Mononuclear cell (primary cell): ENCODE results near the gene CELSR3. TPM values are rescaled to one million over a fixed set of nuclear protein-coding genes. Genes with fewer than 3 reads are reported as not detected.

ENCODE experiments used
- H3K27me3 ChIP-seq: 2 replicates; pipeline ENCODE4 v1.6.0; 2011; ENCODE audit warnings: low read length, control low read depth; ENCODE audit not compliant: insufficient read depth
- H3K4me1 ChIP-seq: 2 replicates; pipeline ENCODE4 v1.5.1; 2011; ENCODE audit warnings: mild to moderate bottlenecking, low read length, control low read depth; ENCODE audit not compliant: insufficient read depth
- H3K4me3 ChIP-seq: 2 replicates; pipeline ENCODE4 v1.5.1; 2011; ENCODE audit warnings: mild to moderate bottlenecking, low read length, moderate library complexity
- H3K9me3 ChIP-seq: 2 replicates; pipeline ENCODE4 v1.5.1; 2011; ENCODE audit warnings: low read depth, mild to moderate bottlenecking, control low read depth, low read length
- total RNA-seq: library from RNA; depleted of rRNA; stranded (reverse); fragments of >200 nt; gene quantifications from one replicate; pipeline ENCODE4 v1.2.3, GENCODE V29; 2012

Gene CELSR3
- total RNA-seq, 1 donor = 2.6 TPM

DNA sequence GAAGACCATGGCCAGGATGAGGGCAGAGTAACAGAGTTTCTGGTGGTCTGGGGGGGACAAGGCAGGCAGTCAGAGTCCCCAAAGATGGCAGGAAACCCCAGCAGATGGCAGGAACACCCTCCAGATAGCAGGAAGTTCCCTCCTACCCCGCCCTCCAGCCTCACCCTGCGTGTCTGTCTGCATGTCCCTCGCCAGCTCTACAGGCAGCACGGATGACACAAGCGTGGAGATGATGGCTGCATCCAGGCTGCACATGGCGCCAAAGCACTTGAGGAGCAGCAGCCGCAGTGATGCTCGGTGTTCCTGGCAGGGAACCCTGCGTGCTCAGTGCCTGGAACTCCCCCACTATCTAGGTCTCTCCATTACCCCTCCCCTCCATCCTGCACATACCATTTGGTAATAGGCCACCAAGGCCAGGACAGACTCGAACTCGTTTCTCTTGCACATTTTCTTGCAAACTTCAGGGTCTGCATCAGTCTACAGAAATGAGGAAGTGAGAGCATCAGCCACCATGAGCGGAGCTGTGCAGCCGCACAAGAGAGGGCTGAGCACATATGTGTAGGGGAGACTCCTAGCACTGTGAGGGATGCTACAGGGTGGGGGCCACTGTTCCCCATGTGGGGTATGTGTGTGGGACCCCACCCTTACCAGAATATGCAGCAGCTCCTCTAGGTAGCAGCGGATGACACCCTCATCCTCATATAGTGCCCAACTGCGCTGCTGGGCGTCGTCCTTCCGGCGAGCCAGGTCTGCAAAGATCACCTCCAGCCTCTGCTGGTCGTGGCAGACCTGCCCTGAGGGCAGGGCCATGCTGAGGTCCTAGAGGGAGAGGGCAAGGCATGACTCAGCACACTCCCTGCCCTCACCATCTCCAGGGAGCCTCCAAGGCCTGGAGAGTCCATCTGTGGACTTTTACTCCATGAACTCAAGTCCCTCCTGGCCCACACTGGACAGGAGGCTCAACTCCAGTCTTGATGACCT lies 17.0 kb upstream of the CELSR3 start:
- H3K4me3 ChIP-seq = no peak overlapping the region
- no peaks in the 10 kb centered on the region for H3K27me3 ChIP-seq
- H3K9me3 ChIP-seq = no peaks in the 10 kb centered on the region
- peaks cover 21% of the 10 kb centered on the region for H3K4me1 ChIP-seq

DNA sequence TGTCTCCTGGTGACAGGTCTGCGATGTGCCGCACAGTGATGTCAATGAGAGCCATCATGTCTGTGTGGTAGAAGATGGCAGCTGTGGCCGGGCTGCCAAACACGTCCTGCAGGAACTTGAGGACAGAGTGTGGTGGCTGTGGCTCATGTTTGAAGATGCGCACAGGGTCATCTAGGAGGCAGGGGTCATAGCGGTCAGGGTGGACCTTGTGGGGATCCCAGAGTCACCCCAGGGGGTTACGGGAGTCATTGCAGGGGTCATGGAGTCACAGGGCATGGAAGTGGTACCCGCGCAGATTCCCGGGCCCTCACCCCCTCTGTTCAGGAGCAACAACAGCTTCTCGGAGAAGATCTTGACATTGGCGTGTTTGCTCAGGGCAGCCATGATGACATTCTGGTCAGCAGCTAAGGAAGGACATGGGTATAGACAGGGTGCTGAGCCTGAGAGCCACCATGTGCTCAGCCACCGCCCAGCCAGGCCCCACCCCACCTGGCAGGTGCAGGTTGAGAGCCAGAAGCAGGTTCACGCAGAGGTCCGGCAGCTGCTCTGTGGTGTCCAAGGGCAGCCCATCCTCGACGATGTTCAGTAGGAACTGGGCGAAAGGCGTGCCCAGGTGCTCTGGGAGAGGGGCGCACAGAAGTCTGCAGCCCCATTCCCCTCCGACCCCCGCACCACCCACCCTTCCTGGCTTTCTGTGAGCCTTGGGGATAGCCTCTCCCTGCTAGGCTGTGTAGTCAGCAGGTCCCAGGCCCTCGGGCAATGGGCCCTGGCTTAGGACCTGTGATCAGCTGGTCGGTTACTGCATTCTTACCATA lies 16.1 kb upstream of the CELSR3 start:
- H3K9me3 ChIP-seq = no peaks in the 10 kb centered on the region
- no peaks in the 10 kb centered on the region for H3K27me3 ChIP-seq
- no peak overlapping the region for H3K4me3 ChIP-seq
- peaks cover 13% of the 10 kb centered on the region for H3K4me1 ChIP-seq

DNA sequence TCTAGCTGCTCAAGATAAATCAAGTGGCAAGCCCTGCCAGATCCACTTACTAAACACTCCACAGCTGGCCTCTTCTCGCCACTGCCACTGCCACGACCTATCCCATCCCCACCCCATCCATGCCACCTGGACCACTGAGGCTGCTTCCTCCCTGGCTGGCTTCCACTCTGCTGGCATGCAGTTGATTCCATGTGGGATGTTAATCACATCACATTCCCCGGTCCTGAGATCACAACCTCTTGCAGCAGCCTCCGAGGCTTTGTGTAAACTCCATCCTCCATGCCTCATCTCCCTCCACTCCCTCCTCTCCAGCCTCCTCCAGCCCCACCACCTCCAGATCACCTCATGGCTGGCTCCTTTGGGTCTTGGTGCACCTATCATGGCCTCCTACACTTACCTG lies 15.4 kb upstream of the CELSR3 start:
- Histone ChIP-seq H3K4me3 (no peak overlapping the region), H3K4me1 (peaks cover 13% of the 10 kb centered on the region), H3K9me3 (no peaks in the 10 kb centered on the region), H3K27me3 (no peaks in the 10 kb centered on the region)

DNA sequence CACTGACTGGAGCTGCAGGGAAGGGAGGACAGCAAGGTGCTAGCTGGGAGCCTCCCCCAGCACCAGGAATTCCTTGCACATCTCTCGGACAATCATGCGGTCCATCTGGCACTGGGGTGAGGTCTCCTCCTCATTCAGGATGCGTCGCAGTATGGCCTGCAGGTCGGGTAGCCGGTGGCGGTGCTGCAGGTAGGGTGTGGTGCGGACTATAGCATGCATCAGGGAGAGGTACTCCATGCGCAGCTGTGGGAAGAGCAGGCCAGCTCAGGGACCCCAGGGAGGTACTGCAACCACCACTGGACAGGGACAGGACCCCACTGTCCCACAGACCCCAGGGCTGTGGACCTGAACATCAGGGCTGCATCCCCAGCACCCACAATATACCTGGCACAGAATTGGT lies 11.8 kb upstream of the CELSR3 start:
- H3K4me3 ChIP-seq = no peak overlapping the region
- H3K4me1 ChIP-seq = peaks cover 4% of the 10 kb centered on the region
- H3K9me3 ChIP-seq = no peaks in the 10 kb centered on the region
- no peaks in the 10 kb centered on the region for H3K27me3 ChIP-seq

DNA sequence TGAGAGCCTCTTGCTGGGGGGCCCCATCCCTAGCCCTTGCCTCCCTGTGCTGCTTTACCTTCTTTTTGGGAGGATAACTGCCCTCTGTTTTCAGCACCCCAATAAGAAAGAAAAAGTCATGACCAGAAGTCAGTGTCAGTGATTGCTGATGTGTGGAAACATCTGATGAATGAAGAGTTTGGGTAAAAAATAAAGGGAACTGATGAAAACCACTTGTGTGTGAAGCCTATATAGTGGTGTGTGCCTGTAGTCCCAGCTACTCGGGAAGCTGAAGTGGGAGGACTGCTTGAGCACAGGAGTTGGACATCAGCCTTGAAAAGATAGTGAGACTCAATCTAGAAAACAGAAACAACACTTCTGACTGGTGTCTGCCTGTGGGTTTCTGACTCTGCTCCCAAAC lies 9.8 kb upstream of the CELSR3 start:
- H3K9me3 ChIP-seq = no peaks in the 10 kb centered on the region
- H3K4me1 ChIP-seq = no peaks in the 10 kb centered on the region
- H3K4me3 ChIP-seq = no peak overlapping the region
- no peaks in the 10 kb centered on the region for H3K27me3 ChIP-seq

DNA sequence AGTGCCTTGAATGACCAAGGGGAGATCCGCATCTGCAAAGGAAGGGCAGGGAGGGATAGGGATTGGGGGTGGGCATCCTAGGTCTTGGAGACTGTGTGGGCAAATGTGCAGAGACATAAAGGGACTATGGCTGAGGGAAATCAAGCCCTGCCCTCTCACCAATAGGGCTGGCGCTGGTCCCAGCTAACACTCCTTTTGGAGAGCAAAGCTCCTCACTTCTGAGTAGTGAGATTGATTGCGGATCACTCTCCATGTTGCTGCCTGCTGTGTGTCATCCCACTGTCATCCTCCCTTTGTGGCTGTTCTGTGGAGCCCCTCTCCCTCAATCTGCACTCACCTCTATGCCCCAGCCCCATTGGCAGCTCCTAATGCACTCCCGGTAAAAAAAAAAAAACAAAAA lies 2.2 kb upstream of the CELSR3 start:
- H3K9me3 ChIP-seq = no peaks in the 10 kb centered on the region
- H3K27me3 ChIP-seq = peaks cover 24% of the 10 kb centered on the region
- no peak overlapping the region for H3K4me3 ChIP-seq
- H3K4me1 ChIP-seq = peaks cover 30% of the 10 kb centered on the region

DNA sequence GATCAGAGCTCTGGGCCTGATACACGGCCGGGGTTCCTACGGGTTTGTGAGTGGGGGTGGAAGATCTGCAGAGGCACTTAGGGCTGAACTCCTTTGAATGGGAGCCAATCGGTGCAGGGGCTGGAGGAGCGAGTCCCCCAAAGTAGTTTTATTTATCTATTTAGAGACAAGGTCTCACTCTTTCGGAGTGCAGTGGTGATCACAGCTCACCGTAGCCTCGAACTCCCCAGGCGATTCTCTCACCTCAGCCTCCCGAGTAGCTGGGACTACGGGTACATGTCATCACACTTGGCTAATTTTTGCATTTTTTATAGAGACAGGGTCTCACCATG lies 1.6 kb upstream of the CELSR3 start:
- peaks cover 30% of the 10 kb centered on the region for H3K4me1 ChIP-seq
- no peaks in the 10 kb centered on the region for H3K9me3 ChIP-seq
- H3K27me3 ChIP-seq = peaks cover 24% of the 10 kb centered on the region
- H3K4me3 ChIP-seq = no peak overlapping the region

DNA sequence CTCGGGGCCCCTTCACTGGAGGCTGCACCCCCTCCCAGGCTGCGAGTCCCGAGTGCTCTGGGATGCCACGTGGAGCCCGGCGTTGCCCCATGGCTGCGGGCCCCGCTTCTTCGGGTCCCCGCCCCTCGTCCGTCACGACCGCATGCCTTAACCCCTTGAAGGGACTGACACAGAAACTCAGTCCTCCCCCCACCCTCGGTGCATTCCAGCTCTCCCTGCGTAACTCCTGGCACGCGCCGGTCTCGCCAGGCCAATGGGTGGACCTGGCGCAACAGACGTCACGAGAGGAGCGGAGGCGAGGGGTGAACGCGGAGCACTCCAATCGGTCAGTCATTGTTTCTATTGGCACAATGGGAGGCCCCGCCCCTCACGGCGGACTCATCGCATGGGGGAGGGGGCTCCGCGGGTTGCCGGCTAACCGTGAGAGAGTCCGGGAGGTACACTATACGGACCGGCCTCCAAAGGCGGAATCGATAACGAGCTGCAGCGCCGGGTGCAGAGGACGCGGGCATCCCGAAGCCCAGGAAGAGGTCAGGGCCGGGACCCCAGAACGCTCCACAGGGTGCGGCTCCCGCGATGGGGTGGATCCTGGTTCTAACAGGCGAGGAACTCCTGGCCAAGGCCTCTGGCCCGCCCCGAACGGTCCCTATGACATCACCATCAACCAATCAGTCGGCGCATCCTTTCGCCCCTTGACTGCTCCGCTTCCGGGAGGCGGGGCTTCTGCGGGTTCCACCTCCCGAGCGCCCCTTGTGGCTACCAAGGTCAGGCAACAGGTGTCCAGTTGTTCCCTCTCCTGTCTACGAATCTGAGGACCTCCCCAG lies 1.0 kb upstream of the CELSR3 start:
- Histone ChIP-seq H3K9me3 (no peaks in the 10 kb centered on the region), H3K4me1 (peaks cover 30% of the 10 kb centered on the region), H3K27me3 (peaks cover 24% of the 10 kb centered on the region), H3K4me3 (peak overlapping the region; percentile 47)

DNA sequence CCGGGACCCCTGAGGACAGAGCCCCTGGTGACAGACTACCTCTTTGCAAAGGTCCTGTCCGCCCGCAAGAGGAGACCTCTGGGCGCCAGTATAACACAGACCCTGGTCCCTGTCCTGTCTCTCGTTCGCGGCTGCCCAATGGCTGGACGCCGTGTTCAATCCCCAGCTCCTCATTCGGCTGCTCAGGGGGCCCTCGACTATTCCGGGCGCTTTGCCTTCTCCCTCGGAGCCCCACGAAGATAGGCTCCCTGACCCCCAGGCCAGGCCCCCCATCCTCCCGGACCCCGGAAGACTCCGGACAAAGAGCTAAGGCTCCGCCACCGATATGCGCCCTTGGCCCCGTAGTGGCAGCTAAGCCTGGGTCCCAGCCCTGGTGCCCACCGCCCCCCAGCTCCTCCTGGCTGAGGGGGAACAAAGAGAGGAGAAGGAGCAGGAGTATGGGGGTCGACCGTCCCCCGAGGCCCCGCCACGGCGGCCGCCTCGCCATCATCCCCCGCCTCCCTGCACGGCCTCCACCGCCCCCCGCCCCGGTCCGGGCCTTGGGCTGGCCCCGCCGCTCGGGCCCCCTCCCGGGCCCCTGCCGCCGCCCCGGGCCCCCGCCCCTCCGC lies 437 bp downstream of the CELSR3 start:
- H3K4me1 ChIP-seq = peaks cover 30% of the 10 kb centered on the region
- no peaks in the 10 kb centered on the region for H3K9me3 ChIP-seq
- H3K27me3 ChIP-seq = peaks cover 24% of the 10 kb centered on the region
- H3K4me3 ChIP-seq = no peak overlapping the region

DNA sequence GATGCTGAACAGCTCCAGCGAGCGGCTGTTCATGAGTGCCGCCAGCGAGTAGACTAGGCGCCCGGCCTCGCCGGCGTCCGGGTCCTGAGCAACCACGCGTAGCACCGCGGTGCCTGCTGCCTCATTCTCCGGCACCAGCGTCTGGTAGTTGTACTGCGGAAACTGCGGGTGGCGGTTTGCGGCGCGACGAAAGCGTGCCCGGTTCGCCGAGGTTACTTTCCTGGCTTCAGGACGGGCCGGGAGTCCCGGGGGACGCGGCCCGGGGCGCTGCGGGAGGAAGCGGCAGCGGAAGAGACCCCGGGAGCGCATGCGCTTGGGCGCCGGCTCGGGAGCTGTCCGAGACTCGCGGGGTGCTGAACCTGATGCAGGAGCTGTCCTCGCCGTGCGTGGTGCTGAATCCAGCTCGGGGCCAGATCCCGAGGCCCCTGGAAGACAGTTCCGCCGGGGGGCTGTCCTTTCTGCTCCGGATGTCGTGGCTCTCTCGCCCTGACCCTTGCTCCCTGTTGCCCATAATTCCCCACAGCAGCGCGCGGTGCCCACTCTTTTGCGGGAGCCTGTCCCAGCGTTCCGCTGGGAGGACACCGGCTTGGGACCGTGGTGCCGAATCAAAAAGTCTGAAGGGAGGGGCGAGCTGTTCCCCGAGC lies 1.1 kb downstream of the CELSR3 start:
- Histone ChIP-seq H3K27me3 (peaks cover 24% of the 10 kb centered on the region), H3K9me3 (no peaks in the 10 kb centered on the region), H3K4me3 (no peak overlapping the region)

DNA sequence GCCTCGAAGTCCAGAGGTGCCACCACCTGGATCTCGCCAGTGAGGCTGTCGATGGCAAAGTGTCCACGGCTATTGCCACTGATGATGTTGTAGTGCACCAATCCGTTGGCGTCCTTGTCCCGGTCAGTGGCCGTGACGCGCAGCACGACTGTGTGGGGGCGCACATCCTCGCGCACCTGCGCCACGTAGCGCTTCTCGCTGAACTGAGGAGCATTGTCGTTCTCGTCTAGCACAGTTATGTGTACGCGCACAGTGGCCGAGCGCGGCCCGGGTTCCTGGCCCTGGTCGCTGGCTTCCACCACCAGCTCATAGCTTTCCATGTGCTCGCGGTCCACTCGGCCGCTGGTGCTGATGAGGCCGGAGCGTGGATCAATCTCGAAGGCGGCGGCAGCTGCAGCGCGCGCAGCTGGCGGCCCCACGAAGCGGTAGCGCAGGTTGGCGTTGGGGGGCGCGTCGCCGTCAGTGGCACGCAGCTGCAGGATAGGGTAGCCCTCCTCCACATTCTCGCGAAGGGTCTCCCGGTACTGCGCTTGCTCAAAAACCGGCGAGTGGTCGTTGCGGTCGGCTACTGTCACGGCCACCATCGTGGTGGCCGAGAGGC lies 1.8 kb downstream of the CELSR3 start:
- H3K4me3 ChIP-seq = no peak overlapping the region
- H3K9me3 ChIP-seq = no peaks in the 10 kb centered on the region
- H3K4me1 ChIP-seq = peaks cover 40% of the 10 kb centered on the region
- H3K27me3 ChIP-seq = peaks cover 24% of the 10 kb centered on the region

More for the DNA sequence above, 1.1 kb downstream of the CELSR3 start:
- peaks cover 36% of the 10 kb centered on the region for H3K4me1 ChIP-seq

DNA sequence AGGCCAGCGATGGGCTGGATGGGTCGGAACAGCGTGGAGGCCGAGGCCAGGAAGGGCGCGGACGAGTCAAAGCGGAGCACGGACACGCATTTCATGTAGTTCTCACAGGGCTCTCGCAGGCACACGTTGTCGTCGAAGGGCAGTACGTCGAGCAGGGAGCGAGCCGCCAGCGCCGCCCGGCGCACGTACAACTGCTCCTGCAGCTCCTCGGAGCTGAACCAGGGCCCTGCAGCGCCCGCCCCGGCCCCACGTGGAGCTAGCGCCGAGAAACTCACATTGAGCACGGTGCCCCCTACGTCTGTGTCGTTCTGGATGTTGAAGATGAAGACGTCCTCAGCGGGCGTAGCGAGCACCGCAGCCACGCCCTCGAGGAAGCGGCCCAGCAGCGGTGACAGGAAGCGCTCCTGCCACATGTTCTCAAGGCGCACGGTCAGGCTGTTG lies 5.8 kb downstream of the CELSR3 start:
- Histone ChIP-seq H3K9me3 (no peaks in the 10 kb centered on the region), H3K4me1 (peaks cover 24% of the 10 kb centered on the region), H3K4me3 (peak overlapping the region; percentile 45), H3K27me3 (peaks cover 7% of the 10 kb centered on the region)

DNA sequence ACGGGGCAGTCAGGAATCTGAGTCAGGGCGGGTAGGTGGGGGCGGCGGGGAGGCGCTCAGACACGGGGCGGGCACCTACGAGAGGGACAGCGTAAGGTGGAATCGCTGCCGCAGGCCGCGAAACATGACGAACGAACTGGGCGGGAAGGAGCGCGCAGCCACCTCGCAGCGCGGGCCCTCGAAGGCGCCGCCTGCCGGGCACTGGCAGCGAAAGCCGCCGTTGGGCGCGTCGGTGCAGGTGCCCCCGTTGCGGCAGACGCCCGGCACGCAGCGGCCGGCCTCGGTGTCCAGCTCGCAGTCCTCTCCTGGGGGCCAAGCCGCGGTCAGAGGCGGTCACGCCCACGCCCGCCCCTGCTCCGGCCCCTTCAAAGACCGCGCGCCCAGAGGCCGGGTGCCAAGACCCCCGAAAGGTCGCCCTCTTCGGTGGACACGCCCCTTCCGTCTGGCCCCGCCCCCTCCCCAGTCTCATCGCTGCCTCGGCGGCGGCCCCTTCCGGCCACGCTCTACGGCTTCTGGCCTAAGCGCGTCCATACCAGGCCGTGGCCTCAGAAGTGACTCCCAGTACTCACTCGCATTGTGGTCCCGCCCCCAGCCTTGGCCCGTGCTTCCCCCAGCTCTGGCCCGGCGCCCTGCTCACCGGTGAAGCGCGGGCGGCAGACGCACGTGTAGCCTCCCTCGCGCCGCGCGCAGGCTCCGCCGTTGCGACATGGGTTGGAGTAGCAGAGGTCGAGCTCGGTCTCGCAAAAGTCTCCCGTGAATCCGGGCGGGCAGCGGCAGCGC lies 6.4 kb downstream of the CELSR3 start:
- H3K4me3 ChIP-seq = peak overlapping the region; percentile 45
- H3K4me1 ChIP-seq = peaks cover 18% of the 10 kb centered on the region
- no peaks in the 10 kb centered on the region for H3K9me3 ChIP-seq
- H3K27me3 ChIP-seq = peaks cover 3% of the 10 kb centered on the region
